Measurements from ENCODE around the gene NTHL1.

The NTHL1 gene

DNA sequence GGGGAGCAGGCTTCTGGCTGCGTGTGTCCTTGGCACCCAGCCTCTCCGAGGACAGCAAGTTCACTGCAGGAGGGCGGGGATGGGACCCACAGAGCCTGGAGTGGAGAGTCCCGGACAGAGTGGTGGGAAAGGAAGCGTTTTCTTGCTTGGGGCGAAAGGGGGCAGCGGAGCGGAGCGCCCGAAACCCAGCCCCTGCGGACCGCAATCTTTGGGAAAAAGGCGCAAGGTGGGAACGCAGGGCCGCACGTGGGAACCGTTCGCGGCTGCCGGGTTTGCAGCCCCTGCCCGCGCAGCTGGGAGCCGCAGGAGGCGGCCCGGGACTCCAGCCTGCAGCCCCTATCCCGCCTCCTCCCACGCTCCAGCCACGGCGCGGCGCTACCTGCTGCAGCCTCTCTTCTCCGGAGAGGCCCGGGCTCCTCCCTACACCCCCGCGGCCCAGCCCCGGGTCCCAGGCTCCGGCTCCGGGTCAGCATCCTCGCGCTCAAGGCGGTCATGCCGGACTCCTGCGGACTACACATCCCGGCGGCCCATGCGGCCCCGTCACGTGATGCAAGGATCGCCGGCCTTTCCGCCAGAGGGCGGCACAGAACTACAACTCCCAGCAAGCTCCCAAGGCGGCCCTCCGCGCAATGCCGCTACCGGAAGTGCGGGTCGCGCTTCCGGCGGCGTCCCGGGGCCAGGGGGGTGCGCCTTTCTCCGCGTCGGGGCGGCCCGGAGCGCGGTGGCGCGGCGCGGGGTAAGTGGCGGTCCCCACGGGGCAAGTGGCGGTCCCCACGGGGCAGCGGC lies at the start of gene NTHL1, which contains the start of gene TSC2:
Gene NTHL1 (minus strand): TSS at position 505 of the 786 bp plus-strand sequence. CDS start 11 bp downstream, at position 494.
Gene TSC2 (plus strand): TSS at position 656 of the 786 bp plus-strand sequence. CDS start 631 bp downstream, outside the sequence.
- H3K4me3 Mint-ChIP-seq: peak within 1 kb of the TSS; percentile 92
- H3K9me3 Mint-ChIP-seq: no peaks in the 10 kb centered on the region
- H3K36me3 Mint-ChIP-seq (ENCODE audit: low read depth): peaks cover 52% of the 10 kb centered on the region
- H3K4me1 Mint-ChIP-seq (ENCODE audit: low read depth): peaks cover 46% of the 10 kb centered on the region
- intact Hi-C loops (cut with micrococcal nuclease): no loop called here
- H3K27me3 Mint-ChIP-seq: no peaks in the 10 kb centered on the region
- peak within 1 kb of the TSS; percentile 81 for H3K27ac Mint-ChIP-seq

GRCh38 chr16:2096853-2097595 lies 49.4 kb upstream of the NTHL1 start:
- H3K27ac Mint-ChIP-seq: no peak overlapping the region
- no peaks in the 10 kb centered on the region for H3K27me3 Mint-ChIP-seq
- intact Hi-C loops (cut with micrococcal nuclease): no loop called here
- H3K4me1 Mint-ChIP-seq (ENCODE audit: low read depth): no peaks in the 10 kb centered on the region
- H3K4me3 Mint-ChIP-seq: no peak overlapping the region
- no peaks in the 10 kb centered on the region for H3K9me3 Mint-ChIP-seq
- peaks cover 90% of the 10 kb centered on the region for H3K36me3 Mint-ChIP-seq (ENCODE audit: low read depth)

- Mint-ChIP-seq H3K4me3 (no peak overlapping the region), H3K9me3 (no peaks in the 10 kb centered on the region), H3K36me3 (ENCODE audit: low read depth) (peaks cover 92% of the 10 kb centered on the region), H3K27me3 (no peaks in the 10 kb centered on the region), H3K4me1 (ENCODE audit: low read depth) (no peaks in the 10 kb centered on the region), H3K27ac (no peak overlapping the region)
- intact Hi-C loops (cut with micrococcal nuclease): no loop called here
Observed at GRCh38 chr16:2095918-2096582, 48.4 kb upstream of the NTHL1 start.

DNA sequence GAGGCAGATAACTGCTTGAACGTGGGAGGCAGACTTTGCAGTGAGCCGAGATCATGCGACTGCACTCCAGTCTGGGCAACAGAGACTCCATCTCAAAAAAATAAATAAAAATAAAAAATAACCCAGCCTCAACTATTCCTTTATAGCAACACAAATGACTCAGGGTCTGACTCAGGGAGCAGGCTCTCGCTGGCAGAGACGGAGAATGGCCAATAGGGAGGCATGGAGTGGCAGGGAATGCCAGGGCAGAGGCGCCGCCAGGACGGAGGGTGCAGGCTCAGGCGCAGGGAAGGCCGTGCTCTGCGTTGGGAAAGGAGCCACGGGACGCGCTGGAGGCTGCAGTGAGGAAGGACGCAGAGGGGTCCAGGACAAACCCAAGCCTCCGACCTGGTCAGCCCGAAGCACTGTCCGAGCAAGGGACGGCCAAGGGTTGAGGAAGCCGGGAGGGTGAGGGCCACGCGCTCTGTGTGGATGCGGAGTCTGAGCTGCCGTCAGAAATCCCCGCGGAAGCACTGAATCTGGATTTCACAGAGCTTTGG lies 47.8 kb upstream of the NTHL1 start:
- Mint-ChIP-seq H3K27ac (no peak overlapping the region), H3K4me3 (no peak overlapping the region), H3K36me3 (ENCODE audit: low read depth) (peaks cover 92% of the 10 kb centered on the region), H3K27me3 (no peaks in the 10 kb centered on the region), H3K9me3 (no peaks in the 10 kb centered on the region), H3K4me1 (ENCODE audit: low read depth) (no peaks in the 10 kb centered on the region)
- intact Hi-C loops (cut with micrococcal nuclease): no loop called here

- no peaks in the 10 kb centered on the region for H3K9me3 Mint-ChIP-seq
- no peaks in the 10 kb centered on the region for H3K27me3 Mint-ChIP-seq
- no peaks in the 10 kb centered on the region for H3K4me1 Mint-ChIP-seq (ENCODE audit: low read depth)
- intact Hi-C loops (cut with micrococcal nuclease): no loop called here
- peaks cover 92% of the 10 kb centered on the region for H3K36me3 Mint-ChIP-seq (ENCODE audit: low read depth)
- H3K27ac Mint-ChIP-seq: no peak overlapping the region
- H3K4me3 Mint-ChIP-seq: no peak overlapping the region
Observed at GRCh38 chr16:2093793-2094192, 46.2 kb upstream of the NTHL1 start.

GRCh38 chr16:2092866-2093265 lies 45.2 kb upstream of the NTHL1 start:
- Mint-ChIP-seq H3K36me3 (ENCODE audit: low read depth) (peaks cover 97% of the 10 kb centered on the region), H3K27ac (no peak overlapping the region), H3K4me1 (ENCODE audit: low read depth) (no peaks in the 10 kb centered on the region), H3K27me3 (no peaks in the 10 kb centered on the region), H3K9me3 (no peaks in the 10 kb centered on the region), H3K4me3 (no peak overlapping the region)
- intact Hi-C loops (cut with micrococcal nuclease): no loop called here

DNA sequence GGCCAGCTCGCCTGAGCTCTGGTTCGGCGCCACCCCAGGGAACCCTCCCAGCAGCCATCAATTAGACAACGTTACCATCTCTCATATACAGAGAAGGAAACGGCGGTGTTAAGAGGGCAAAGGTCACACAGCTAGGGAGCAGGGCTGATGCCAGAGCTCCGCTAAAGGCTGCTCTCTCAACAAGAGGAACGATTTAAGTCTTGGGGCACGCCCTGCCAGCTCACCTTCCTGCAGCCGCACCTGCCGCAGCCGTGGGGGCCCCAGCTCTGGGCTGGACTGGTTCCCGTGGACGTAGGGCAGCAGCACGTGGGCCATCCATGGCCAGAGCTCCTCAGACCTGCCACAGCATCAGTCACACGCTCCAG lies 44.6 kb upstream of the NTHL1 start:
- H3K4me1 Mint-ChIP-seq (ENCODE audit: low read depth): no peaks in the 10 kb centered on the region
- no peak overlapping the region for H3K27ac Mint-ChIP-seq
- H3K27me3 Mint-ChIP-seq: no peaks in the 10 kb centered on the region
- peaks cover 97% of the 10 kb centered on the region for H3K36me3 Mint-ChIP-seq (ENCODE audit: low read depth)
- H3K9me3 Mint-ChIP-seq: no peaks in the 10 kb centered on the region
- intact Hi-C loops (cut with micrococcal nuclease): no loop called here
- no peak overlapping the region for H3K4me3 Mint-ChIP-seq

DNA sequence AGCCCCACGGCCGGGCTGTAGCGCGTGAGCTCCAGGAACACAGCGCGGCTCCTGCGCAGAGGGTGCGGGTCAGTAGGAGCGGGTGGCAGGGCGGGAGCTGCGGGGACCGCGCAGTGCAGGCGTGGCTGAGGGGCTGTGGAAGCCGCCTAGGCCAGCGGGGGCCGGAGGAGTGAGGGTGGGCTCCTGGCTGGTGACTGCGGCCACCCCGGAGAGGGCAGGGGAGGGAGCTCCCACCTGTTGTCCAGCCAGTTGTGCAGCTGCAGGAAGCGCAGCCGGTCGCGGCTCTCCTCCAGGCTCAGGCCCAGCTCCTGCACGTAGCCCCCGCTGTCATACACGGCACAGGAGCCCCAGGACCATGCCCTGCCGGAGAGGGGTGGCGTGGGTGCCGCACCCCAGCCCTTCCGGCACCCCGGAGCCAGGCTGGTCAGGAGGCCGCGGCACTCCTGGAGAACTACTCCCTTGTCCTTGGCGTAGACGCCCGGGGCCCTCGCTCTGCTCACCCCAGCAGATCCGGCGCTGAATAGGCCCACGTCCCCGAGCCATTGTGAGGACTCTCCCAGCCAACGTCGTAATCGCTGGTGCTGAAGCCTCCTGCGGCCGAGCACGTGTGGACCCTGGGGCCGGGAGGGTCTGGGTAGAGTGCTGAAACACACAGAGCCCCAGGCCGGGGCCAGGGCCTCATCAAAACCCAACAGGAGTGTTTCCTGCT lies 44.1 kb upstream of the NTHL1 start:
- no peaks in the 10 kb centered on the region for H3K27me3 Mint-ChIP-seq
- H3K36me3 Mint-ChIP-seq (ENCODE audit: low read depth): peaks cover 97% of the 10 kb centered on the region
- H3K4me3 Mint-ChIP-seq: no peak overlapping the region
- no peaks in the 10 kb centered on the region for H3K4me1 Mint-ChIP-seq (ENCODE audit: low read depth)
- H3K9me3 Mint-ChIP-seq: no peaks in the 10 kb centered on the region
- intact Hi-C loops (cut with micrococcal nuclease): no loop called here
- no peak overlapping the region for H3K27ac Mint-ChIP-seq

- Mint-ChIP-seq H3K4me1 (ENCODE audit: low read depth) (no peaks in the 10 kb centered on the region), H3K27me3 (no peaks in the 10 kb centered on the region), H3K36me3 (ENCODE audit: low read depth) (peaks cover 97% of the 10 kb centered on the region), H3K27ac (no peak overlapping the region), H3K9me3 (no peaks in the 10 kb centered on the region), H3K4me3 (no peak overlapping the region)
- intact Hi-C loops (cut with micrococcal nuclease): no loop called here
Observed at GRCh38 chr16:2090777-2091546, 43.3 kb upstream of the NTHL1 start.

DNA sequence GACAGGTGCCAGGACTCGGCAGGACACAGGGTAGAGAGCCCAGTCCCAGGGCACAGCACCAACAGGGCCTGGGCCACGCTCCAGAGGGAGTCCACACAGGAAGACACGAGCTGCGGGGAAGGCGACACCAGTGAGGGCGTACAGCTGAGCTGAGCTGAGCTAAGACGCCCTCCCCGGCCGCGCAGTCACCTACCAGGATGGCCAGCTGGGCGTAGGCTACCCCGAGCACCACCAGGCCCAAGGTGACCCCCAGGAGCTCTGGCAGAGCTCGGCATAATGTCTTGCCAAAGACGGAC lies 42.8 kb upstream of the NTHL1 start:
- Mint-ChIP-seq H3K4me3 (no peak overlapping the region), H3K27ac (no peak overlapping the region), H3K9me3 (no peaks in the 10 kb centered on the region), H3K27me3 (no peaks in the 10 kb centered on the region), H3K36me3 (ENCODE audit: low read depth) (peaks cover 97% of the 10 kb centered on the region), H3K4me1 (ENCODE audit: low read depth) (no peaks in the 10 kb centered on the region)
- intact Hi-C loops (cut with micrococcal nuclease): no loop called here

DNA sequence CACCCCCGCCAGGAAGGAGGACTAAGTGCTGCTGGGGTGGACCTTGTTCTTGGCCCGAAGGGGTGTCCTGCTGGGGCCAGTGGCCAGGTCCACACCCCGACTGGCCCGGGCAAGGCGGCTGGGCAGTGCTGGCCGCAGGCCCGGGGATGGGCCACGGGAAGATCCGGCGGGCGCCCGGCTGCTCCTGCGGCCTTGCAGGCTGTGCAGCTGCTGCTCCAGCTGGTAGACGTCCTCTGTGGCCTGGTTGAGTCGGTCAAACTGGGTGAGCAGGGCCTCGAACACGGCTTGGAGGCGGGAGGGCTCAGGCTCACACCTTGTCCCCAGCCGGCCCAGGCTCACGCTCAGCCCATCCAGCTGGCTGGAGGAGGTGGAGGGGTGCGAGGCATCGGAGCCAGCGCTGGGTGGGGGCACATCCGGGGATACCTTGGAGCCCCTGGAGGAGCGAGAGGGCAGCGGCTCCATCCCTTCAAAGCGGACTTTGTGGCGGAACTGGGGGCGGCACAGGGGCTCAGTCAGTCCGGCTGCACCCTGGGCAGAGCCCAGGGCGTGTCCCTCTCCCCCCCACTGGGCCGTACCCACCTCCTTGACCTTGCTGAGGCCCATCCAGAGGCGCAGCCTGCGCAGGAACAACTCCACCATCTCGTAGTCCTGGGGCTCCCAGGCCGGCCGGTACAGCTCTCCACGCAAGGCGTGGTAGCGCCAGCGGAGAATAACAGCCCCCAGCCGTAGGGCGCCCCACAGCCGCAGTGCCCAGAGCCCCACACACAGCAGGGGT lies 42.3 kb upstream of the NTHL1 start:
- intact Hi-C loops (cut with micrococcal nuclease): no loop called here
- no peaks in the 10 kb centered on the region for H3K4me1 Mint-ChIP-seq (ENCODE audit: low read depth)
- no peaks in the 10 kb centered on the region for H3K9me3 Mint-ChIP-seq
- peaks cover 97% of the 10 kb centered on the region for H3K36me3 Mint-ChIP-seq (ENCODE audit: low read depth)
- H3K4me3 Mint-ChIP-seq: no peak overlapping the region
- no peaks in the 10 kb centered on the region for H3K27me3 Mint-ChIP-seq
- H3K27ac Mint-ChIP-seq: no peak overlapping the region

DNA sequence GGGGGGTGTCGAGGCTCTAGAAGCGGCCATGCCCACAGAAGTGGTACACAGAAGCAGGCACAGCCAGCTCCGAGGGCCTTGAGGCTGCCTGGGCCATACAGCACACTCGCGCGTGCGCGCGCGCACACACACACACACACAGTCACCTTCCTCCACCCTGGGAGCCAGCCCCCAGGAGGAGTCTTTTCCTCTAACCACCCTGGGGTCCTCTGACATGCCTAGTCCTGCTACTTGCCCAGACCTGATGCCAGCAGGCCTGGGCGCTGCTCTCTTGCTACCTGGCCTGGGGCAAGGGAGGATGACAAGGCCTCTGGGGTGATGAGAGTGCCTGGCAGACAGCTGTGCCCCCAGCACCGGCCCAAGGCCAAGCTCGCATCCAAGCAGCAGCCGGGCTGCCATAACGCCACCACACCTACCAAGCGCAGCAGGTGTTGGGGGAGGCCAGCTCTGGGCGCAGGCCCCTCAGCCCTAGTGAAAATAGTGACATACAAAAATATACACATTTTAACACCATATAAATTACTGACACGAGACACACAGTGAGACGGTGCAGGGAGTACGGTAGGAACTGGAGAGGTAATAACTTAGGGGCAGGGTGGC lies 41.2 kb upstream of the NTHL1 start:
- no peak overlapping the region for H3K4me3 Mint-ChIP-seq
- H3K36me3 Mint-ChIP-seq (ENCODE audit: low read depth): peaks cover 99% of the 10 kb centered on the region
- H3K27me3 Mint-ChIP-seq: no peaks in the 10 kb centered on the region
- no peaks in the 10 kb centered on the region for H3K4me1 Mint-ChIP-seq (ENCODE audit: low read depth)
- intact Hi-C loops (cut with micrococcal nuclease): no loop called here
- H3K27ac Mint-ChIP-seq: no peak overlapping the region
- H3K9me3 Mint-ChIP-seq: no peaks in the 10 kb centered on the region
